ENCODE data around the gene IGSF9.
A peak's percentile ranks its signal among the peaks of the same experiment; 100 is the strongest.
"Not testable (repeated sequence)": the region's sequence is repeated elsewhere in the genome, so short reads cannot be mapped to it uniquely, and the experiment has no call there.

The IGSF9 gene

DNA sequence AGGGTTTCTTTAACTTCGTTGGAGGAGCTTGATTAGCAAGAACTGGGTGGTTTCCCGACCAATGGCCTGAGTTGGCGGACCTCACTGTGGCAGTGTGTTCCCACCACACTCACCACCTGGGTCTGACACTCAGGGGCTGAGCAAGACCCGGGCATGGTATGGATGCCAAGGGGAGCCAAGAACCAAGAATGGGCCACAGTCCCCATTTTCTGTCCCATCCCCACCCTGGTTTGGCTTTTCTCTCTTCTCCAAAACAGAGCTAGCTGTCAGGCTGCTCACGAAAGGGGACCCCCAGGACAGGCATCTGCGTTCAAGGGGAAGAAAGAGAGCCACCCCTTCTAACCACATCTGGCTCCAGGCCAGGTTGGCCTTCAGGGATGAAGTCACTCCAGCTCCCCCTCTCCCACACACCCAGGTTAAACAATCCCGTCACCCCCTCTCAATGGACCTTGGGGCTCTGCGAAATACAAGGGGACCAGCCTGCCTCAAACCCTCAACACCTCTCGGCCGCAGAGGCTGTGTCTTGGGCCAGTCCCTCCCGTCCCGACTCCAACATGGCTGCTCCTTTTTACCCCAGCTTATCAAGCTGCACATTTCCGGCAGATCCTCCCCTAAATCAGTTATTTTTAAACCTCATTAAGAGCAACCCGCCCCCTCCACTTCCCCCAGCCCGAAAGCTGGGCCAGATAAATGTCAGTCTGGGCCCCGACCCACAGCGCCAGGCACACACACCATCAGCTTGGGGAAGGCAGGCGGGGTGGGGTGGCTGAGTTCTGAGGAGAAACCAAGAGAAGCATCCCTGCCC lies 23.5 kb downstream of the IGSF9 start:
- peak in 1 of 2 donors; percentile 39 for DNase-seq (ENCODE audit: extremely low read depth in 1 of 2, low read depth in 1 of 2)

DNA sequence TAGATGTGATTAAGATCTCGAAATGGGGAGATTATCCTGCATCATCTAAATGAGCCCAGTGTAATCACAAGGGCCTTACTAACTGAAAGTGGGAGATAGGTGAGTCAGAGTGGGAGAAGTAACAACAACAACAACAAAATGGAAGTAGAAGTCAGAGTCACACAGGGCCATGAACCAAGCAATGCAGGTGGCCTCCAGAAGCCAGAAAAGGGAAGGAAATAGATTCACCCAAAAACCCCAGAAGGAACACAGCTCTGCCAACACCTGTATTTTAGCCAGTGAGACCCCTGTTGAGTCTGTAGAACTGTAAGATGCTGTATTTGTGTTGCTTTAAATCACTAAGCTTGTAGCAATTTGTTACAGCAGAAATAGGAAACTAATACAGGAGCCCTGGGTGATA lies 24.2 kb downstream of the IGSF9 start:
- no peak for DNase-seq (ENCODE audit: extremely low read depth in 1 of 2, low read depth in 1 of 2)

DNA sequence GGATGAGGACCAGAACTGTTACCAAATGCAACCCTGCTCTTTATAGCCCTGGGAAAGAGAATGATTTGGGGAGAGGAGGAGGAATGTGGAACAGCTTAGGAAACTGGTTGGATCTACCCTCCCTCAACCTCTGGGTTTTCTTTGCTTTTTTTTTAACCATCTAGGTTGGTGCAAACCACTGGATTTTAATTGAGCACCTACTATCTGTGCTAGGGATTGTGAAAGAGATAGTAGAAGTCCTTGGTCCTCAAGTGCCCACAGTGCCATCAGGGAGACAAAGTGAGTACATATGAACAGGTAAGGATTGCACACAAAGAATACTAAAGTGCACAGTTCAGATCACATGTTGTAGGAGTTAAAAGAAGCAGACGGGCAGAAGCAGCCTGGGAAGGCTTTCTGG lies 24.8 kb downstream of the IGSF9 start:
- no peak for DNase-seq (ENCODE audit: extremely low read depth in 1 of 2, low read depth in 1 of 2)

DNA sequence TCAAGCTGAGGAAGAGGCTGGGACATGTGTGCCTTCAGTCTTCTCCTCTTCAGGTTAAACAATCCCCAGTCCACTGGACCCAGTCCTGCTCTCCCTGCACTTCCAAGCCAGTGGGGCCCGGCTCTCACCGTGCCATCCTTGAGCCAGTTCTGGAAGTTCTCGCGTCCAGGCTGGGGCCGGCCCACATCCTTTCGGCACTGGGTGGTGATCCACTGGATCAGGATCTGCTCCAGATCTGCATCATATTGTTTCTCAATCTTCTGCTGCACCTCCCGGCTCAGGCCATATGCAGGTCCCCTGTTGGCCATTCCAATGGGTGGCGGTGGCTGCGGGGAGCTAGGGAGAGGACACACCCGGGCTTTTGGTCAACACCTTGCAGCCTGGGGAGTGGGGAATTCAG lies 25.2 kb downstream of the IGSF9 start:
- DNase-seq (ENCODE audit: extremely low read depth in 1 of 2, low read depth in 1 of 2): no peak

DNA sequence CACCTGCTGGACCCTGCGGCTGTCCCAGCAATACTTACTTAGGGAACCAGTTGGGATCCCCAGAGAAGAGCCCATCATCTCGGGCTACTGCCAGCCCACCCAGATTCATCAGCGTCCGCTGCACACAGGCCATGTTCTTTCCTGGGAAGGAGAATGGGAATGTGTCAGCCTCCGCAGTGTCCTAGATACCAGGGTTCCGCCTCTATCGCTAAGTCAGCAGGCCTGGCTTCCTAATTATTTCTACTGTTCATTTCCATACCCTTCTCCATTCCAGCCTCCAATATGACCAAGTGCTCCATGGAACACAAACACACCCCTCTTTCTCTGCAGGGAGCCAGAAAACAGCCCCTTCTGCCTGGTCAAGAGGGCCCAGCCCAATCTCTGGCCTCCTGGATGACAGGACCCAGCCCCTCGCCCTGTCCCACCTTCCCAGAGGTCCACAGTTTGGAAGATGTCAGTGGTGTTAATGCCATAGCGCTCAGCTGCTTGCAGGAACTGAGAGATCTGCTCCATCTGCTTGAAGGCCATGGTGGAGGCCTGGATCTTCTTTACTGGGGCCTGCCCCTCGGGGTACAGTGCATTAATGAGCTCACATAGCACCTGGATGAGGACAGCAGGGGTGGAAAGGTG lies 26.1 kb downstream of the IGSF9 start:
- no peak for DNase-seq (ENCODE audit: extremely low read depth in 1 of 2, low read depth in 1 of 2)

DNA sequence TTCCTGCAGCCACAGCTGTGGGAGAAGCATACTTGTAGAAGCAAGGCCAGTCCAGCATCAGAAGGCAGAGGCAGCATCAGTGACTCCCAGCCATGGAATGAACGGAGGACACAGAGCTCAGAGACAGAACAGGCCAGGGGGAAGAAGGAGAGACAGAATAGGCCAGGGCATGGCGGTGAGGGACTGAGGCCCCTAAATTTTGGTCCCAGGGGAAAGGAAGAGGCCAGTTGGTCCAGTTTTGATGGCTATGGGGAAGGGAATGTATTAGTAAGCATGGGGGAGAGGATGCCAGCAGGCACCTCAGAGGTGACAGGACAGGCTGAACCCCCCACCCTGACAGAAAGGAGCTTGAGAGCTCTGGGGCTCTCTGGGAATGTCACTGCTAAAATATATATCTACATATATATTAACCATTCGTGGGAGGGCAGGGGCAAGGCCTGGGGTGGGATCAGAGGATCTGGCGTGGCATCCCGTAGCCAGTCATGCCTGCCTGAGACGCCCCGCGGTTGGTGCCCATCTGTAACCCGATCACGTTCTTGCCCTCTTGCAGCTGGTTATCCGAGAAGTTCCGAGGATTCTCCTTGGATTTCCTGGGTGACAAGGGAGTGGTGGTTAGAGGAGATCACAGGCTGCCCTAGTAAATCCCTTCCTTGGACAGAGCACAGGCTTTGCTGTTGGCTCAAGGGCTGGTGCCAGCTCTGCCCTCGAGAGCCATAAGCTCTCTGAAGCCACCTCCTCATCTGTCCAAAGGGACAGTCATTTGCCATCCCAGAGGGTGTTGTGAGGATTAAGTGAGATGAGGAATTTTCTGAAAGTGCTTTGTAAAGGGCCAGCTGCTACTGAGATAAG lies 26.8 kb downstream of the IGSF9 start:
- no peak for DNase-seq (ENCODE audit: extremely low read depth in 1 of 2, low read depth in 1 of 2)

DNA sequence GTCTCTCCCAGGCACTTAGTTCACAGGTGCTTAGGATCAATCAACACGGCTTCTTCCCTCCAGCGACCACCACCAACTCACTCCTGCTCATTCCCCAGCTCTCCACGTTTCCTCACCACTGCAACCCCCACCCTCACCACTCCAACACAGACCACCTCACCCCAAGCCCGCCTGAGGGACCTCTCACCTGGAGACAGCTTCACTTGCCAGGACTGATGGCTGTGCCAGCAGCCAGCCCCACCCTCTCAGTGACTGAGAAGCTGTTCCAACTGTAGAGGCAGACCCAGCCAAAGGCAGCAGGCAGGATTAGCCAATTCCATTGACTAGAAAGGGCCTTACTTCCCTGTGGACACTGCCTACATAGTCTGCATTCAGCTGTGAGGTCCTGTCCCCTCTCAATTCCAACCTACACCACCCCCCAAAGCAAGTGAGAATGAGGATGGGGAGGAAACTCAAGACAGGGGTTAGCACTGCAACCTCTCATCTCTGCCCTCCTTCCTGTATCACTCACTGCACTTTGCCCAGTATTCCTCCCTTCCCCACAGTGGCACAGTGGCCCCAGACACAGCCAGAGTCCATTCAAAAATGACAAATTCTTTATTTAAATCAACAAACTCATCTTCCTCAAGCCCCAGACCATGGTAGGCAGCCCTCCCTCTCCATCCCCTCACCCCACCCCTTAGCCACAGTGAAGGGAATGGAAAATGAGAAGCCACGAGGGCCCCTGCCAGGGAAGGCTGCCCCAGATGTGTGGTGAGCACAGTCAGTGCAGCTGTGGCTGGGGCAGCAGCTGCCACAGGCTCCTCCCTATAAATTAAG lies 27.7 kb downstream of the IGSF9 start:
- no peak for DNase-seq (ENCODE audit: extremely low read depth in 1 of 2, low read depth in 1 of 2)

DNA sequence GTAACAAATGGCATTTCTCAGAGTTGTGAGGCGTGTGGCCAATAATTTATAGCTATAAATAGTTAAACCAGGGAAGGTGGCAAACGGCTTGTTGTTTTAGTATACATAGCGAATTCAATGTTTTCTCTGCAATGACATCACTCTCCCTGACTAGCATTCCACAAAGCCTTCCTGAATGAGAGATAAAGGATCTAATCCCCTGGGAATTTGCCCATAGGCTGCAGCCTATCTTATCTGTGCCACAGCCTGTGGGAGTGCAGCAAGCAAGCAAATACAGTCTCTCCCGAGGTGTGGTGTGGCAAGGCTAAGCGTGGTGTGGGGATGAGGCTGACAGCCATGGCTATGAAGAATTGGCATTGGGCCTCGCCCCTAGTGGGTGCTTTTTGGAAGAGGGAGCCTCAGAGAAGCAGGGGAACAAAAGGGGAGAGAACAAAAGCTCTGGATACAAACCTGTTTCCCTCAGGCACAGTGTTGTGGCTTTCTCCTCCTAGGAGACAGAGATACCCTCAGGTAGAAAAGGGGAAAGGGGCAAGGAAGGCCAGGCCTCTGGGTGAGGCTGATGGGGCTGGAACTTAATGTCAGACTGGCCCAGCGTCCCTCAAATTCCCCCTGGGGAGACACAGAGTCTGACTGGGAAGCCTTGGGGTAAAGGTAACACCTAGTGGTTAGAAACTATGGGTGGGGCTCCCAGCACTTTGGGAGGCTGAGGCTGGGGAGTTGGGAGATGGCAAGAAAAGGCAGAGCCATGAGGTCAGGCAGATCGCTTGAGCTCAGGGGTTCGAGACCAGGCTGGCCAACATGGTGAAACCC lies 29.0 kb downstream of the IGSF9 start:
- DNase-seq (ENCODE audit: extremely low read depth in 1 of 2, low read depth in 1 of 2): no peak

DNA sequence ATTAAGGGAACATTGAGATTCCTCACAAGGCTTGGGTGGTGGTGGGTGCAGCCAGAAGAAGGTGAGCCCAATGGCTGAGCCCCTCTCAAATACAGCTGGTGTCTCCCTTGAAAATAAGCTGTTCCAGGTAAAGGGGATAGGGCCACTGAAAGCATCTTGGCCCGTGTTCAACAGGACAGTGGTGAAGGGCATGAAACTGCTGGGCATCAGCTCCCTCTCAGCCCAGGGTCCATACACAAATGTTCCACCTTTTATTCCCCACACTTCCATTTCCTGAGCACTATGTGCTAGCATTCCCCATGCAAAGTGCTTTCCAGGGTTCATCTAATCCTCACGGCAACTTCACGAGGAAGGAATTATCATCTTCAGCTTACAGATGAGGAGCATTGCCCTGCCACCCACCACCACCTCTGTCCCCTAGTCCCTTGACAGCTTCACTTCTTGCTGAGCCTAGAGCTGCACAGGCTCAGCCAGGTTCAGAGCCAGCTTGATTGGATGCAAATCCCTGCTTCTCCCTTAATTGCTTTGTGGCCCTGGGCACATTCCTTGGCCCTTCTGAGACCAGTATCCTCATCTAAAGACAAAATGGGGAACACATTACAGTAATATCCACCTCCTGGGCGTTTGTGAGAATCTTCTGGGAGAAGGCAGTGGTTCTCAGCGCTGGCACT lies 29.7 kb downstream of the IGSF9 start:
- DNase-seq (ENCODE audit: extremely low read depth in 1 of 2, low read depth in 1 of 2): no peak

DNA sequence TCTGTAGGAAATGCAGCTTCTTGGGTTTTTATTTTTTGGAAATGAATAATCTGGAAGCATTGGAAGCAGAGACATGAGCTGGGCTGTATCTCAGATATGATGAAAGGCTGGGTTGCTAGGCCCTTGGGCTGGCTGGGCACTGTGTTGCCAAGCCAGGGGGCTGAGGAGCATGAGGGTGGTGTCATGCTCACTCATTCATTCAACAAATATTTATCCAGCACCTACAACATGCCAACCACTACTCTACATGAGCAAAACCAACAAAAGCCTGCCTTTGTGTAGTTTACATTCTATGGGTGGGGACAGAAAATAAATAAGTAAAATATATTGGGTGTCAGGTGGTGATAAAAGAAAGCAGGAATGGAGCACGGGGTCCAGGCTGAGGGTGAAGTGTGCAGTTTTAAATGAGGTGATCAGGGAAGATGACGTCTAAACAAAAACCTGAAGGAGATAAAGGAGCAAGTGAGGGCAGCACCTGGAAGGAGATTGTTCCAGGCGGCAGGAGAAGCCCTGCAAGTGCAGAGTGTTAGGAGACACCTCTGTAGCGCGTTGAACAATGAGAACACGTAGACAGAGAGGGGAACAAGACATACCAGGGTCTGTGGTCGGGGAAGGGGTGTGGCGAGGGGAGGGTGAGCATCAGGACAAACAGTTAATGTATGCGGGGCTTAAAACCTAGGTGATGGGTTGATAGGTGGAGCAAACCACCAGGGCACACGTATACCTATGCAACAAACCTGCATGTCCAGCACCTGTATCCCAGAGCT lies 31.0 kb downstream of the IGSF9 start:
- no peak for DNase-seq (ENCODE audit: extremely low read depth in 1 of 2, low read depth in 1 of 2)

DNA sequence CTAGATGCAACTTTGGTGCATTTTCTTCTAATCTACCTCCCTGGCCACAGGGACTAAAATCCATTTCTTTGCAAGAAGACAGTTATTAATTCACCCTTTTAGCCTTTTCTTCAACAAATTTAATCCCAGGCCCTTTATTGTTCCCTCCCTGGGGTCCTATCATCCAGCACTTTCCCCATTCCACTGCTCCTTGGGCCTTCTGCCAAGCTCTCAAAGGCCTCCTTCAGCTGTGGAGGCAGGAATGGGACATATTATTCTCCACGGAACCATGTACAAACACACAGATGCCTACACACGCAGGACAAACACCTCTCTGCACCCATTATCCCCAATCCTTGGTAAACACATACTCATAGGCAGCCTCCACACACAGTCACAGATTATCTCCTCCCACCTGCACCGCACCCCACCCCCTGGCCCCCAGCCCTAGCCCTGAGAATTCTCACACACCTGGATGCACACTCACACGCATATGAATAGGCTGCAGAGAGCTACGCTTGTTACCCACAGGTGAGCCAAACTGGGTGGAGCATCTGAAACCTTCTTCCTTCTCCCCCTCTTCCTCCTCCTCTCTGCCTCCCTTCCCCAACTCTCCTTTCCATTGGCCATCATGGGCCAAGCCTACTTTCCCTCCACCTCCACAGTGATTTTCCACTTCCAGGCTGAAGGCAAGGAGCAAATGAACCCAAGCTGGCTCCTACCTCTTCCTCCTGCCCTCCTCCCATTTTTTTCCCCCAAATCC lies 31.8 kb downstream of the IGSF9 start:
- no peak for DNase-seq (ENCODE audit: extremely low read depth in 1 of 2, low read depth in 1 of 2)

DNA sequence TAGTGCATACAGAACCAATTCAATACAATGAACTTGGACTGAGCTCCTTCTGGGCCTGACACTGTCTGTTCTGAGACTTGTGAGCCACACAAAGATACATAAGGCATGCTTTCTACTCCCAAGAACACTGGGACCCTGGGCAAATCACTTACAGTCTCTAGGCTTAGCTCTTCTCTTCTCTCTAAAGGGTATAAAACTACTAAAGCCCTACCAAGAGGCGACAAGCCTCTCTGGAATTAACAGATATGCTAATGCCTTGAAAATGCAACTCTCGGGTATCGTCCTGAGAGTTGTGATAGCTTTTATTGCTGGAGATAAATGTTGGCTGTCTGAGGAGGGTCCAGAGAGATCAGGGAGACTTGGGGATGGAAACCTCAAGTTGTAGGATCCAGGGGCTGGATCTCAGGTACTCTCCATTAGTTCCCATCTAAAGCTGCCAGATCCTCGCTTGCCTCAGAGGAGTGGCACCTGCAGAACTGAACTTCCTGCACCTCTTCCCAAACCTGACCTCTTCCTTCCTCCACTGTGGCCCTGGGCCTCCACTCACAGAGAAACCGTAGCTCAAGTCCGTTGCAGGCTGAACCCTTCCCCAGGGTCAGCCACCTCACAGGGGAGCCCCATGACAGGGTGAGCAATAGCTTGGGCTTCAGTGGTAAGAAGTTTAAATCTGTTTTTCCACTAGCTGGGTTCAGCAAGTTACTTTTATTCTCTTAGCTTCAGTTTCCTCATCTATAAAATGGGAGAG lies 33.9 kb downstream of the IGSF9 start:
- DNase-seq (ENCODE audit: extremely low read depth in 1 of 2, low read depth in 1 of 2): no peak

DNA sequence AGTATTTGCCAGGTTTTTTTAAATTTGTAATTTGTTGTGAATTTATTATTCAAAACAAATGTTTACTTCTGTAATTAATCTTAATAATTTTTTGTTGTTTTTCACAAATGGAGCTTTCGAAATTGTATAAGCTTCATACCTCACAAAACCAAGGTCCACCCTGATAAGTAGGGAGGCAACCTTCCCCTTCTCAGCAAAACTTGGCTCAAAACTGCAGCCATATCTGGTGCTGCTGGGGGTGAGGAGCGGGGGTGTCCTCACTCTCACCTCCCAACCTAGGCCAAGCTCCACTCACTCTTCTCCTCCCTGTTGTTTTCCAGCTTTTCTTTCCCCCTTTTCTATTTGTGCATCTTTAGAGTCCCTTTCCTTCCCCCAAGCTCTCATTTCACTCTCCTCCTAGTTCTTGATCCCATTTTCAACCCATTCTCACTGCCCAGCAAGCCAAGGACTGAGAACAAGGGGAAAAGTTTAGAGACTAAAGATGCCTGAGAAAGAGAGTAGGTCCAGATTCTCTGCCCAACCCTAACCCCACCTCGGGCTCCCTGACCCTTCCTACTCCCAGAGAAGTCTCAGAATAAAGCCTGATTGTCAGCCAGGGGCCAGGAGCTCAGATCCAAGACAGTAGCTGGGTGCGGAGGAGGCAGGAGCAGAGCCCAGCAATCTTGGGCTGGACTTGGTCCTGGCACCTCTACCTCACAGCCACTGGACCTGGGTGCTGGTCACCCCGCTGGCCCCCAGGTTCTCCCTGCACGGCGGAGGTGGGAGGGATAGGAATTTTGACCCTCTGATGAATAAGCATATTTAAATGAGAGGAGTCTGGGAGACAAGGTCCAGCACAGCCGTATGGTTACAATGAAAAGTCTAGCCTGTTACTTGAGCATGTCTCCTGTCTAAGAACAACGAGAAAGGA lies 37.1 kb downstream of the IGSF9 start:
- no peak for DNase-seq (ENCODE audit: extremely low read depth in 1 of 2, low read depth in 1 of 2)

DNA sequence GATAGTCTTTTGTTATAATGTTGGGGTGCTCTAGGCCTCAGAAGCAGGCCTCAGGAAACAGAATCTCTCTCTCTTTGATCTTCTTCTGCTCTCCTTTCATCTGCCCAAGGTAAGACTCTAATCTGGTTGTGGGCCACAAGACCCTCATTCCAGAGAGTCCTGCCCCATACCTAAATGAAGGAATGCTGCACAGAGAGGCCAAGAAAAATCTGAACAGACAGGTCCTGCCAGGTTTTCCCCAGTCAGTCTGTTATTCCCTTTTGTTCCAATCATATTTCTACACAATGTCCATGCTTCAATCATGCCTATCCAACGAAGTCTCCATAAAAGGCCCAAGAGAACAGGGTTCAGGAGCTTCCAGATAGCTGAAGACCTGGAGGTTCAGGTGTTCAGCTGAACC lies 38.5 kb downstream of the IGSF9 start:
- no peak for DNase-seq (ENCODE audit: extremely low read depth in 1 of 2, low read depth in 1 of 2)

DNA sequence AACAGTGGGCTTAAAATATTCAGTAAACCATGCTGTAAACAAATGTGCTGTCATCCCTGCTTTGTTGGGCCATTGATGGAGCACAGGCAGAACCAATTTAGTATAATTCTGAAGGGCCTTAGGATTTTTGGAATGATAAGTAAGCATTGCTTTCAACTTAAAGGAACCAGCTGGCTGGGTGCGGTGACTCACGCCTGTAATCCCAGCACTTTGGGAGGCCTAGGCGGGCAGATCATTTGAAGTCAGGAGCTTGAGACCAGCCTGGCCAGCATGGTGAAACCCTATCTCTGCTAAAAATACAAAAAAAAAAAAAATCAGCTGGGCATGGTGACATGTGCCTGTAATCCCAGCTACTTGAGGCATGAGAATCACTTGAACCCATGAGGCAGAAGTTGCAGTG lies 41.4 kb downstream of the IGSF9 start:
- not testable (repeated sequence) for DNase-seq (ENCODE audit: extremely low read depth in 1 of 2, low read depth in 1 of 2)

DNA sequence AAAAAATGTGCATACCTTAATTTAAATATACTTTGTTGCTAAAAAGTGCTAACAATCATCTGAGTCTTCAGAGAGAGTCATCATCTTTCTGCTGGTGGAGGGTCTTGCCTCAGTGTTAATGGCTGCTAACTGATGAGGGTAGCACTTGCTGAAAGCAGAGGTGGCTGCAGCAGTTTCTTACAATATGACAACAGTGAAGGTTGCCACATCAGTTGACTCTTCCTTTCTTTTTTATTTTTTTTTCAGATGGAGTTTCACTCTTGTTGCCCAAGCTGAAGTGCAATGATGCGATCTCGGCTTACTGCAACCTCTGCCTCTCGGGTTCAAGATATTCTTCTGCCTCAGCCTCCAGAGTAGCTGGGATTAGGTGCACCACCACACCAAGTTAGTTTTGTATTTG lies 42.9 kb downstream of the IGSF9 start:
- no peak for DNase-seq (ENCODE audit: extremely low read depth in 1 of 2, low read depth in 1 of 2)

Measured in stimulated activated CD8-positive, alpha-beta memory T cell treated with anti-CD3 and anti-CD28 coated beads, Interleukin-7, amount 100 ng/mL, for 48 hours (primary cell).